Activated T-helper 17 cell treated with anti-CD3 and anti-CD28 coated beads, Interleukin-2, amount 50 U/mL, for 72 hours (primary cell): ENCODE results near the gene GZF1. TPM values are rescaled to one million over a fixed set of nuclear protein-coding genes. Genes with fewer than 3 reads are reported as not detected.

Experiments used
- ATAC-seq: fragments of 150-1000 bp; cut with Tn5 transposase; replicated peaks from 2 replicates; pipeline ENCODE4 v1.10.0; 2021; ENCODE audit warnings: mild to moderate bottlenecking, moderate library complexity
- H3K27ac Mint-ChIP-seq: one replicate; pipeline ENCODE4 v1.8.0; 2022; ENCODE audit warnings: mixed read lengths
- H3K27me3 Mint-ChIP-seq: one replicate; pipeline ENCODE4 v1.8.0; 2022; ENCODE audit warnings: mixed read lengths
- H3K36me3 Mint-ChIP-seq: one replicate; pipeline ENCODE4 v1.8.0; 2022; ENCODE audit warnings: low read depth, mild to moderate bottlenecking, mixed read lengths
- H3K4me1 Mint-ChIP-seq: one replicate; pipeline ENCODE4 v1.8.0; 2022; ENCODE audit warnings: mixed read lengths
- H3K4me3 Mint-ChIP-seq: one replicate; pipeline ENCODE4 v1.8.0; 2022; ENCODE audit warnings: mild to moderate bottlenecking, mixed read lengths
- H3K9me3 Mint-ChIP-seq: one replicate; pipeline ENCODE4 v1.8.0; 2022; ENCODE audit warnings: mixed read lengths
- total RNA-seq, 2 donors: library from RNA; stranded (reverse); gene quantifications; one replicate each; pipeline ENCODE4 v1.2.3, GENCODE V29; 2022

The GZF1 gene
- total RNA-seq, 2 donors from 2014 or later = 7.5 to 9.6 TPM

- no peaks in the 10 kb centered on the region for H3K27me3 Mint-ChIP-seq
- no peak overlapping the region for H3K4me3 Mint-ChIP-seq
- no peak overlapping the region for H3K27ac Mint-ChIP-seq
- H3K4me1 Mint-ChIP-seq = peaks cover 9% of the 10 kb centered on the region
- no peaks in the 10 kb centered on the region for H3K9me3 Mint-ChIP-seq
- ATAC-seq = no peak
- H3K36me3 Mint-ChIP-seq = peaks cover 43% of the 10 kb centered on the region
Measured at GRCh38 chr20:23356203-23356602, 5.8 kb upstream of the GZF1 start.

- Mint-ChIP-seq H3K27me3 (no peaks in the 10 kb centered on the region), H3K4me3 (peak overlapping the region; percentile 88), H3K36me3 (peaks cover 41% of the 10 kb centered on the region), H3K9me3 (no peaks in the 10 kb centered on the region), H3K27ac (peak overlapping the region; percentile 94), H3K4me1 (peaks cover 3% of the 10 kb centered on the region)
- ATAC-seq = peak; percentile 83
Measured at GRCh38 chr20:23357767-23358562, 4.0 kb upstream of the GZF1 start.

GRCh38 chr20:23358563-23358906 is 3.4 kb upstream of the GZF1 start:
- H3K36me3 Mint-ChIP-seq = peaks cover 37% of the 10 kb centered on the region
- peaks cover 7% of the 10 kb centered on the region for H3K4me1 Mint-ChIP-seq
- H3K27ac Mint-ChIP-seq = peak overlapping the region; percentile 94
- no peak for ATAC-seq
- no peaks in the 10 kb centered on the region for H3K27me3 Mint-ChIP-seq
- no peaks in the 10 kb centered on the region for H3K9me3 Mint-ChIP-seq
- H3K4me3 Mint-ChIP-seq = peak overlapping the region; percentile 88

- ATAC-seq = no peak
- Mint-ChIP-seq H3K4me3 (peak overlapping the region; percentile 88), H3K27me3 (no peaks in the 10 kb centered on the region), H3K36me3 (peaks cover 33% of the 10 kb centered on the region), H3K27ac (no peak overlapping the region), H3K4me1 (peaks cover 7% of the 10 kb centered on the region), H3K9me3 (no peaks in the 10 kb centered on the region)
Measured at GRCh38 chr20:23358923-23359593, 2.9 kb upstream of the GZF1 start.

GRCh38 chr20:23360531-23360930 is 1.5 kb upstream of the GZF1 start:
- no peaks in the 10 kb centered on the region for H3K27me3 Mint-ChIP-seq
- no peaks in the 10 kb centered on the region for H3K9me3 Mint-ChIP-seq
- peaks cover 32% of the 10 kb centered on the region for H3K36me3 Mint-ChIP-seq
- peaks cover 18% of the 10 kb centered on the region for H3K4me1 Mint-ChIP-seq
- H3K4me3 Mint-ChIP-seq = peak overlapping the region; percentile 88
- H3K27ac Mint-ChIP-seq = peak overlapping the region; percentile 81
- no peak for ATAC-seq

GRCh38 chr20:23361119-23361475 is 885 bp upstream of the GZF1 start:
- Mint-ChIP-seq H3K4me3 (peak overlapping the region; percentile 88), H3K4me1 (peaks cover 22% of the 10 kb centered on the region), H3K27ac (peak overlapping the region; percentile 81), H3K9me3 (no peaks in the 10 kb centered on the region), H3K27me3 (no peaks in the 10 kb centered on the region), H3K36me3 (peaks cover 31% of the 10 kb centered on the region)
- ATAC-seq = no peak

- H3K36me3 Mint-ChIP-seq = peaks cover 43% of the 10 kb centered on the region
- H3K4me3 Mint-ChIP-seq = peak overlapping the region; percentile 88
- H3K27me3 Mint-ChIP-seq = no peaks in the 10 kb centered on the region
- H3K4me1 Mint-ChIP-seq = peaks cover 32% of the 10 kb centered on the region
- ATAC-seq = no peak
- H3K27ac Mint-ChIP-seq = peak overlapping the region; percentile 85
- H3K9me3 Mint-ChIP-seq = no peaks in the 10 kb centered on the region
Measured at GRCh38 chr20:23362392-23363256, 642 bp downstream of the GZF1 start.

- peak overlapping the region; percentile 85 for H3K27ac Mint-ChIP-seq
- H3K36me3 Mint-ChIP-seq = peaks cover 44% of the 10 kb centered on the region
- ATAC-seq = no peak
- H3K4me3 Mint-ChIP-seq = peak overlapping the region; percentile 88
- H3K4me1 Mint-ChIP-seq = peaks cover 37% of the 10 kb centered on the region
- H3K9me3 Mint-ChIP-seq = no peaks in the 10 kb centered on the region
- H3K27me3 Mint-ChIP-seq = no peaks in the 10 kb centered on the region
Measured at GRCh38 chr20:23363257-23363649, 1.3 kb downstream of the GZF1 start.

GRCh38 chr20:23365390-23366165 is 3.6 kb downstream of the GZF1 start:
- Mint-ChIP-seq H3K27me3 (no peaks in the 10 kb centered on the region), H3K4me3 (peak overlapping the region; percentile 88), H3K4me1 (peaks cover 37% of the 10 kb centered on the region), H3K27ac (peak overlapping the region; percentile 90), H3K9me3 (no peaks in the 10 kb centered on the region), H3K36me3 (peaks cover 66% of the 10 kb centered on the region)
- no peak for ATAC-seq

- peak; percentile 13 for ATAC-seq
- peak overlapping the region; percentile 62 for H3K4me3 Mint-ChIP-seq
- H3K27me3 Mint-ChIP-seq = no peaks in the 10 kb centered on the region
- no peaks in the 10 kb centered on the region for H3K9me3 Mint-ChIP-seq
- peak overlapping the region; percentile 85 for H3K27ac Mint-ChIP-seq
- peaks cover 74% of the 10 kb centered on the region for H3K36me3 Mint-ChIP-seq
- H3K4me1 Mint-ChIP-seq = peaks cover 37% of the 10 kb centered on the region
Measured at GRCh38 chr20:23366384-23366783, 4.4 kb downstream of the GZF1 start.

GRCh38 chr20:23367770-23368169 is 5.8 kb downstream of the GZF1 start:
- Mint-ChIP-seq H3K4me1 (peaks cover 37% of the 10 kb centered on the region), H3K27ac (peak overlapping the region; percentile 75), H3K27me3 (no peaks in the 10 kb centered on the region), H3K36me3 (peaks cover 82% of the 10 kb centered on the region), H3K4me3 (peak overlapping the region; percentile 62), H3K9me3 (no peaks in the 10 kb centered on the region)
- ATAC-seq = peak; percentile 74

GRCh38 chr20:23368316-23369071 is 6.5 kb downstream of the GZF1 start:
- H3K27ac Mint-ChIP-seq = no peak overlapping the region
- H3K4me3 Mint-ChIP-seq = no peak overlapping the region
- H3K9me3 Mint-ChIP-seq = no peaks in the 10 kb centered on the region
- H3K4me1 Mint-ChIP-seq = peaks cover 30% of the 10 kb centered on the region
- no peaks in the 10 kb centered on the region for H3K27me3 Mint-ChIP-seq
- ATAC-seq = no peak
- peaks cover 87% of the 10 kb centered on the region for H3K36me3 Mint-ChIP-seq

GRCh38 chr20:23369072-23369823 is 7.3 kb downstream of the GZF1 start:
- peaks cover 91% of the 10 kb centered on the region for H3K36me3 Mint-ChIP-seq

More at GRCh38 chr20:23369072-23369823, 7.3 kb downstream of the GZF1 start:
- no peak for ATAC-seq
- Mint-ChIP-seq H3K4me1 (peaks cover 29% of the 10 kb centered on the region), H3K27ac (no peak overlapping the region), H3K4me3 (no peak overlapping the region), H3K9me3 (no peaks in the 10 kb centered on the region), H3K27me3 (no peaks in the 10 kb centered on the region)
